Stomach (tissue), 9 donors: ENCODE measurements around the gene CCDC24. TPM values are rescaled to one million over a fixed set of nuclear protein-coding genes. Genes with fewer than 3 reads are reported as not detected.

Experiments used
- DNase-seq, 2 donors: peaks; one replicate each; pipeline versions ENCODE4 v3.0.0 to v3.0.0-alpha.2; 2013 to 2019
- H3K27ac ChIP-seq, 5 donors: fragments of 200-600 bp in 4 of 5; sonication (generic) in 4 of 5; one replicate each; pipeline ENCODE4 v1.5.1; 2013 to 2019; ENCODE audit warnings: mild to moderate bottlenecking in 1 of 5, moderate library complexity in 1 of 5
- H3K27me3 ChIP-seq, 3 donors: fragments of 200-600 bp; sonication (generic); one replicate each; pipeline ENCODE4 v1.5.1; 2017 to 2019; ENCODE audit warnings: mixed run types in 1 of 3
- H3K36me3 ChIP-seq, 4 donors: fragments of 200-600 bp; sonication (generic); 1 replicate in 3 of 4; 2 replicates in 1 of 4; pipeline ENCODE4 v1.5.1; 2016 to 2019
- H3K4me1 ChIP-seq, 4 donors: fragments of 200-600 bp; sonication (generic); one replicate each; pipeline ENCODE4 v1.5.1; 2016 to 2019
- H3K4me3 ChIP-seq, 4 donors: fragments of 200-600 bp; sonication (generic) in 3 of 4; one replicate each; pipeline ENCODE4 v1.5.1; 2016 to 2019; ENCODE audit warnings: mild to moderate bottlenecking in 1 of 4
- H3K9me3 ChIP-seq, 4 donors: fragments of 200-600 bp; sonication (generic); one replicate each; pipeline ENCODE4 v1.5.1; 2016 to 2019
- EP300 ChIP-seq: sonication (generic); formaldehyde crosslinking; IDR thresholded peaks from one replicate; pipeline ENCODE4 v1.6.1; 2017; ENCODE audit warnings: antibody characterized with exemption
- POLR2A ChIP-seq, 4 donors: fragments of 450-650 bp; IDR thresholded peaks; one replicate each; pipeline ENCODE4 v1.6.1; 2016; ENCODE audit warnings: antibody characterized with exemption in 4 of 4, control low read depth in 2 of 4, mild to moderate bottlenecking in 1 of 4, moderate library complexity in 1 of 4
- POLR2AphosphoS5 ChIP-seq, 3 donors: sonication (generic); formaldehyde crosslinking; IDR thresholded peaks; one replicate each; pipeline ENCODE4 v1.6.1; 2016; ENCODE audit warnings: antibody characterized with exemption in 3 of 3
- WGBS, 5 donors: extraction: QIAGEN DNeasy Blood & Tissue Kit in 3 of 5; methylation state at CpG; one replicate each; pipeline versions ENCODE4 v1.1.5 to v1.1.7; 2013 to 2018; 5-methylcytosine and 5-hydroxymethylcytosine counted together
- intact Hi-C: fragments of 100-400 bp; cut with DNase I; formaldehyde crosslinking; loops from one replicate; pipeline ENCODE4 v1.15.1; 2023; ENCODE audit warnings: low total_unique reads
- polyA plus RNA-seq, 3 donors: library from polyadenylated mRNA; stranded (reverse); fragments of 200-250 nt; gene quantifications; one replicate each; pipeline ENCODE4 v1.2.3, GENCODE V29; 2013
- total RNA-seq, 5 donors: library from RNA; depleted of rRNA; stranded (reverse); fragments of >200 nt; gene quantifications; one replicate each; pipeline versions ENCODE4 v1.1.0 to v1.2.3, GENCODE V29; 2014 to 2016
- TF ChIP-seq, protein P1 (sequence below), 7 experiments: fragments of 450-650 bp in 4 of 7; fragments of 200-600 bp in 3 of 7; sonication (generic) in 3 of 7; IDR thresholded peaks; one replicate each; pipeline ENCODE4 v1.5.1; 2016 to 2019; ENCODE audit warnings: antibody characterized with exemption in 7 of 7, control low read depth in 2 of 7, mild to moderate bottlenecking in 1 of 7
- donor health status: healthy with polysubstance abuse.
- donor health status: Bipolar disorder and iron deficiency.
- donor health status: healthy.

Gene CCDC24
- total and polyA plus RNA-seq, 8 donors: 1.2 to 32.4 (median 10.7) TPM

DNA sequence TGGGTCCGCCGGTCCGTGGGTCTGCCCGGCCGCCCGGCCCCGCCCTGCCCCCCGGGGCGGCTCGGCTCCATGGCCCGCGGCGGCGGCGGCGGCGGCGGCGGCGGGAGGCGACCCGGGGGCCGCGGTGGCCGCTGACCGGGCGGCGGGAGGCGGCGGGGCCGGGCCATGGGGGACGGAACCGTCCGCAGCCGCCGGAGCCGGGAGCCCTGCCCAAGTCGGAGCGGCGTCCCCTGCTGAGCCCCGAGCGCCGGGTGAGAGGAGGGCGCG is 12.2 kb upstream of the CCDC24 start:
- Histone ChIP-seq H3K9me3 (no peaks in the 10 kb centered on the region), H3K36me3 (peaks cover 10 to 50% (median 28%) of the 10 kb centered on the region in 4 donors), H3K27me3 (no peaks in the 10 kb centered on the region), H3K4me3 (peak overlapping the region; percentile 70 to 94 (median 88)), H3K27ac (peak overlapping the region; percentile 41 to 83 (median 76)), H3K4me1 (peaks cover 46 to 64% (median 59%) of the 10 kb centered on the region in 4 donors)
- TF ChIP-seq POLR2AphosphoS5 (IDR thresholded peaks at IDR 0.05): no peak
- TF ChIP-seq POLR2A (IDR thresholded peaks at IDR 0.05): no peak
- TF ChIP-seq, protein P1, sequence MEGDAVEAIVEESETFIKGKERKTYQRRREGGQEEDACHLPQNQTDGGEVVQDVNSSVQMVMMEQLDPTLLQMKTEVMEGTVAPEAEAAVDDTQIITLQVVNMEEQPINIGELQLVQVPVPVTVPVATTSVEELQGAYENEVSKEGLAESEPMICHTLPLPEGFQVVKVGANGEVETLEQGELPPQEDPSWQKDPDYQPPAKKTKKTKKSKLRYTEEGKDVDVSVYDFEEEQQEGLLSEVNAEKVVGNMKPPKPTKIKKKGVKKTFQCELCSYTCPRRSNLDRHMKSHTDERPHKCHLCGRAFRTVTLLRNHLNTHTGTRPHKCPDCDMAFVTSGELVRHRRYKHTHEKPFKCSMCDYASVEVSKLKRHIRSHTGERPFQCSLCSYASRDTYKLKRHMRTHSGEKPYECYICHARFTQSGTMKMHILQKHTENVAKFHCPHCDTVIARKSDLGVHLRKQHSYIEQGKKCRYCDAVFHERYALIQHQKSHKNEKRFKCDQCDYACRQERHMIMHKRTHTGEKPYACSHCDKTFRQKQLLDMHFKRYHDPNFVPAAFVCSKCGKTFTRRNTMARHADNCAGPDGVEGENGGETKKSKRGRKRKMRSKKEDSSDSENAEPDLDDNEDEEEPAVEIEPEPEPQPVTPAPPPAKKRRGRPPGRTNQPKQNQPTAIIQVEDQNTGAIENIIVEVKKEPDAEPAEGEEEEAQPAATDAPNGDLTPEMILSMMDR (IDR thresholded peaks at IDR 0.05): no peak
- TF ChIP-seq EP300: no peak
- DNase-seq: no peak
- intact Hi-C loops: no loop called here
- WGBS, 5 donors: 0 to 3% (median 2%) methylated on average over 3 to 39 of the region's 45 CpGs; no CpG with 5 or more reads in 1 of the 5 donors

DNA sequence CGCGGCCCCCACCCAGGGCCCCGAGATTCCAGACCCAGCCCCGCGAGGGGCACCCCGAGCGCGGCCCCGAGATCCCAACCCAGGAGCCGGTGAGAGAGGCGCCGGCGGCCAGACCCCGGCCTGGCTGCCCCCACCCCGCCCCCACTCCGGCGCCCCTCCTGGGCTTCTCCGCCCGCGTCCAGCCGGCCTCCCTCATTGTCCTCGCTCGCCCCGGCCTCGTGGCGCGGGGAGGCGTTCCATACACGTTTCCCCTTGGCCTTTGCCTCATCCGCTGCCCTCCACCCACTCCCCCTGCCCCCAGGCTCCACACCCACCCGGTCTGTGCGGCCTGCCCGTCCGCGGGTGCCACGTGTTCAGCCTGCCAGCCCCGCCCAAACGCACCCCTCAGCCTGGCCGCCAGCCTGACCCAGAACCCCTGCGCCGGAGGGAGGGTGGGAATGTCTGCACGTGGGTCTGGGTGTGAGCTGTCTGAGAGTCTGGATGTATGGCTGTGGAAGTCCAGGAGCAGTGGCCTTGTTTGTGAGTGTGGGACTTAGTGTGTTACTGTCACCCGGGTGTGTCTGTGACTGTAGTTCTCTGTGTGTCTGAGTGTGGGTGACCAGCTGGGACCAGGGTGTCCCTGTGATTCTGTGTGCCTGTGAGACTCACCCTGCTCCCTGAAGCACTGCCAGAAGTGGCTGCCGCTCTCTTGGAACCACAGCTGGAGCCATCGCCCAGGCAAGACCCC is 11.7 kb upstream of the CCDC24 start:
- DNase-seq: peak; percentile 39 to 86
- WGBS, 5 donors: 2 to 8% (median 6%) methylated on average over 14 to 45 of the region's 45 CpGs
- H3K27me3 ChIP-seq: no peaks in the 10 kb centered on the region
- TF ChIP-seq EP300 (no peak), POLR2AphosphoS5 (IDR thresholded peaks at IDR 0.05) (peak in 1 of 3 donors; percentile 15), POLR2A (IDR thresholded peaks at IDR 0.05) (no peak)
- TF ChIP-seq, protein P1 (IDR thresholded peaks at IDR 0.05): no peak
- H3K4me3 ChIP-seq: peak overlapping the region; percentile 70 to 94 (median 88)
- H3K9me3 ChIP-seq: no peaks in the 10 kb centered on the region
- H3K36me3 ChIP-seq: peaks cover 10 to 54% (median 33%) of the 10 kb centered on the region in 4 donors
- H3K27ac ChIP-seq: peak overlapping the region; percentile 41 to 83 (median 76)
- intact Hi-C loops: no loop called here
- peaks cover 46 to 61% (median 56%) of the 10 kb centered on the region in 4 donors for H3K4me1 ChIP-seq

- intact Hi-C loops: no loop called here
- peak overlapping the region; percentile 70 to 94 (median 88) for H3K4me3 ChIP-seq
- peaks cover 45 to 58% (median 52%) of the 10 kb centered on the region in 4 donors for H3K4me1 ChIP-seq
- H3K9me3 ChIP-seq: no peaks in the 10 kb centered on the region
- H3K36me3 ChIP-seq: peaks cover 10 to 63% (median 41%) of the 10 kb centered on the region in 4 donors
- 45 to 65% (median 49%) methylated on average over 13 of the region's 13 CpGs for WGBS, 5 donors
- no peak for DNase-seq
- H3K27me3 ChIP-seq: no peaks in the 10 kb centered on the region
- H3K27ac ChIP-seq: peak overlapping the region; percentile 20 to 83 (median 76)
- TF ChIP-seq EP300 (no peak), POLR2A (IDR thresholded peaks at IDR 0.05) (no peak), POLR2AphosphoS5 (IDR thresholded peaks at IDR 0.05) (no peak)
- TF ChIP-seq, protein P1 (IDR thresholded peaks at IDR 0.05): no peak
These were observed 10.9 kb upstream of the CCDC24 start for GRCh38 chr1:43980255-43981134.

GRCh38 chr1:43981135-43981491 is 10.3 kb upstream of the CCDC24 start:
- Histone ChIP-seq H3K9me3 (no peaks in the 10 kb centered on the region), H3K36me3 (peaks cover 10 to 67% (median 45%) of the 10 kb centered on the region in 4 donors), H3K27ac (peak overlapping the region in 3 of 5 donors; percentile 7 to 83 (median 80)), H3K4me1 (peaks cover 39 to 56% (median 46%) of the 10 kb centered on the region in 4 donors), H3K4me3 (peak overlapping the region in 1 of 4 donors; percentile 22), H3K27me3 (no peaks in the 10 kb centered on the region)
- no peak for TF ChIP-seq POLR2A (IDR thresholded peaks at IDR 0.05)
- TF ChIP-seq, protein P1 (IDR thresholded peaks at IDR 0.05): no peak
- no peak for TF ChIP-seq EP300
- TF ChIP-seq POLR2AphosphoS5 (IDR thresholded peaks at IDR 0.05): no peak
- WGBS, 5 donors: 52 to 78% (median 68%) methylated on average over 16 to 20 of the region's 20 CpGs
- intact Hi-C loops: no loop called here
- peak in 1 of 2 donors; percentile 42 for DNase-seq
